Muscle layer of colon (tissue), 2 donors: ENCODE data around the gene OR1N2.
"Not testable (repeated sequence)": the region's sequence is repeated elsewhere in the genome, so short reads cannot be mapped to it uniquely, and the experiment has no call there.

Experiments used
- H3K27ac ChIP-seq: one replicate; pipeline ENCODE4 v1.7.0; 2013; ENCODE audit warnings: low read depth, mild to moderate bottlenecking, low read length, moderate library complexity
- H3K27me3 ChIP-seq, 2 donors: one replicate each; pipeline ENCODE4 v1.7.0; 2013; ENCODE audit warnings: low read length in 2 of 2, mild to moderate bottlenecking in 2 of 2; ENCODE audit not compliant: insufficient read depth in 2 of 2, control insufficient read depth in 1 of 2
- H3K36me3 ChIP-seq: one replicate; pipeline ENCODE4 v1.7.0; 2013; ENCODE audit warnings: mild to moderate bottlenecking, low read length; ENCODE audit not compliant: insufficient read depth
- H3K4me1 ChIP-seq: one replicate; pipeline ENCODE4 v1.7.0; 2013; ENCODE audit warnings: mild to moderate bottlenecking, low read length; ENCODE audit not compliant: insufficient read depth
- H3K4me3 ChIP-seq, 2 donors: one replicate each; pipeline ENCODE4 v1.7.0; 2013; ENCODE audit warnings: low read length in 2 of 2, low read depth in 1 of 2, mild to moderate bottlenecking in 1 of 2, moderate library complexity in 1 of 2
- H3K9ac ChIP-seq: one replicate; pipeline ENCODE4 v1.7.0; 2013; ENCODE audit warnings: low read length
- H3K9me3 ChIP-seq: one replicate; pipeline ENCODE4 v1.7.0; 2013; ENCODE audit warnings: mild to moderate bottlenecking, low read length
- donor health status: abdominal sarcoma.
- donor health status: Adenocarcinoma of cecum.

The OR1N2 gene

DNA sequence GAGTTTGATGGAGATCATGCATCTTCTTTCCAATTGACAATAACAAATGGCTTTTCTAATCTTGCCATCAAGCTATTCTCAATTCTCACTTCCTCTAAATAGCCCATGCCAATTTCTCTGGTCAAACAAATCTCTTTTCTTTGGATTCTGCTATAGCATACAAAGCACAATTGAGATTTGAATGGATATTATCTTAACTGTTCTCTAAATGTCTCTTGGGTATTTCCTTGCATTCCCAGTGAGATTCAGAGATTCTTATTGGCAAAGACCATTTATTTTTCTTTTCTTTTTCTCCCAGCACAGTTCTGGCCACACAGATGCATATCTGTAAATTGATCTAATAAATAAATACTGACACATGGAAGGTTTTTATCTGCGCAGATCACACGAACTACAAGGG is at the start of gene OR1N2:
TSS of gene OR1N2 (plus strand) at position 301 of the 400 bp plus-strand sequence. CDS start 100 bp downstream, outside the sequence.
- H3K9ac ChIP-seq = no peak within 1 kb of the TSS
- H3K4me1 ChIP-seq = no peaks in the 10 kb centered on the region
- no peak within 1 kb of the TSS for H3K27ac ChIP-seq
- H3K4me3 ChIP-seq = no peak within 1 kb of the TSS
- no peaks in the 10 kb centered on the region for H3K27me3 ChIP-seq
- H3K9me3 ChIP-seq = no peaks in the 10 kb centered on the region
- H3K36me3 ChIP-seq = no peaks in the 10 kb centered on the region

- Histone ChIP-seq H3K4me1 (no peaks in the 10 kb centered on the region), H3K9ac (no peak overlapping the region), H3K27ac (no peak overlapping the region), H3K36me3 (no peaks in the 10 kb centered on the region), H3K27me3 (no peaks in the 10 kb centered on the region), H3K9me3 (no peaks in the 10 kb centered on the region), H3K4me3 (no peak overlapping the region)
Observed at GRCh38 chr9:122506964-122507363, 45.9 kb upstream of the OR1N2 start.

DNA sequence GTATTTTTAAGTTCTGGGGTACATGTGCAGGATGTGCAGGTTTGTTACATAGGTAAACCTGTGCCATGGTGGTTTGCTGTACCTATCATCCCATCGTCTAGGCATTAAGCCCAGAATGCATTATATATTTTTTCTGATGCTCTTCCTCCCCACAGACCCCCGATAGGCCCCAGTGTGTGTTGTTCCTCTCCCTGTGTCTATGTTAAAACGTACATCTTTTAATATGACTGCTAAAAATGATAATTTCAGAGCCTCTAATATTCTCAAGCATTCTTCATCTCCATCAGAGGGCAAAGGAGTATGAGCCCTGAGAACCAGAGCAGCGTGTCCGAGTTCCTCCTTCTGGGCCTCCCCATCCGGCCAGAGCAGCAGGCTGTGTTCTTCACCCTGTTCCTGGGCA is 42.4 kb upstream of the OR1N2 start, which contains the start of gene OR1J2:
TSS of gene OR1J2 (plus strand) at position 301 of the 400 bp plus-strand sequence. CDS start at position 301, 0 bp downstream.
- Histone ChIP-seq H3K4me1 (no peaks in the 10 kb centered on the region), H3K9me3 (no peaks in the 10 kb centered on the region), H3K27ac (no peak within 1 kb of the TSS), H3K27me3 (no peaks in the 10 kb centered on the region), H3K4me3 (no peak within 1 kb of the TSS), H3K9ac (no peak within 1 kb of the TSS), H3K36me3 (no peaks in the 10 kb centered on the region)

DNA sequence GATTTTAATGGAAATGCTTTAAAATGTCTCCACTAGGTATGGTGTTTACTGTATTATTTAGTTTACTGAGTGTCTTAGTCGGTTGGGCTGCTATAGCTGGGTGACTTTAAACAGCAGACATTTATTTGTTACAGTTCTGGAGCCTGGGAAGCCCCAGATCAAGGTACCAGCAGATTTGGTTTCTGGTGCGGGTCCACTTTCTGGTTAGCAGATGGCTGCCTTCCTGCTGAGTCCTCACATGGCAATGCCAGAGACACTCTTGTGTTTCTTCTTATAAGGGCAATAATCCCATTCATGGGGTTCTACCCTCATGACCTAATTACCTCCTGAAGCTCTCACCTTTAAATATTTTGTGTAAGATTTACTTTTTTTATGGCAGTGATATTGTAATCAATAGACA is 34.7 kb upstream of the OR1N2 start:
- H3K27ac ChIP-seq = no peak overlapping the region
- no peaks in the 10 kb centered on the region for H3K27me3 ChIP-seq
- no peaks in the 10 kb centered on the region for H3K4me1 ChIP-seq
- H3K9ac ChIP-seq = no peak overlapping the region
- H3K9me3 ChIP-seq = no peaks in the 10 kb centered on the region
- no peaks in the 10 kb centered on the region for H3K36me3 ChIP-seq
- no peak overlapping the region for H3K4me3 ChIP-seq

- no peaks in the 10 kb centered on the region for H3K27me3 ChIP-seq
- no peak within 1 kb of the TSS for H3K4me3 ChIP-seq
- no peaks in the 10 kb centered on the region for H3K36me3 ChIP-seq
Observed at GRCh38 chr9:122518841-122519240, 34.1 kb upstream of the OR1N2 start, which contains the start of gene OR1J4. OR1J4 (plus strand) TSS chr9:122519141; CDS start chr9:122519141, 0 bp downstream.

DNA sequence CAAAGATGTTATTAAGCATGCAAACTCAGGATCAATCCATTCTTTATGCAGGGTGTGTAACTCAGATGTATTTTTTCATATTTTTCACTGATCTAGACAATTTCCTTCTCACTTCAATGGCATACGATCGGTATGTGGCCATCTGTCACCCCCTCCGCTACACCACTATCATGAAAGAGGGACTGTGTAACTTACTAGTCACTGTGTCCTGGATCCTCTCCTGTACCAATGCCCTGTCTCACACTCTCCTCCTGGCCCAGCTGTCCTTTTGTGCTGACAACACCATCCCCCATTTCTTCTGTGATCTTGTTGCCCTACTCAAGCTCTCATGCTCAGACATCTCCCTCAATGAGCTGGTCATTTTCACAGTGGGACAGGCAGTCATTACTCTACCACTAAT is 33.5 kb upstream of the OR1N2 start:
- Histone ChIP-seq H3K4me1 (no peaks in the 10 kb centered on the region), H3K9ac (no peak overlapping the region), H3K27ac (no peak overlapping the region), H3K4me3 (no peak overlapping the region), H3K36me3 (no peaks in the 10 kb centered on the region), H3K9me3 (no peaks in the 10 kb centered on the region), H3K27me3 (no peaks in the 10 kb centered on the region)

More at GRCh38 chr9:122518841-122519240, 34.1 kb upstream of the OR1N2 start, which contains the start of gene OR1J4:
- Histone ChIP-seq H3K27ac (no peak within 1 kb of the TSS), H3K9ac (no peak within 1 kb of the TSS), H3K4me1 (no peaks in the 10 kb centered on the region), H3K9me3 (no peaks in the 10 kb centered on the region)

GRCh38 chr9:122526602-122527001 is 26.3 kb upstream of the OR1N2 start:
- Histone ChIP-seq H3K4me3 (no peak overlapping the region), H3K9me3 (no peaks in the 10 kb centered on the region), H3K9ac (no peak overlapping the region), H3K27ac (no peak overlapping the region), H3K27me3 (no peaks in the 10 kb centered on the region), H3K4me1 (no peaks in the 10 kb centered on the region), H3K36me3 (no peaks in the 10 kb centered on the region)

GRCh38 chr9:122527193-122527592 is 25.7 kb upstream of the OR1N2 start, which contains the start of gene OR1N1:
OR1N1 (minus strand) TSS chr9:122527293; CDS start chr9:122527293, 0 bp downstream.
- no peak within 1 kb of the TSS for H3K4me3 ChIP-seq

GRCh38 chr9:122531157-122531556 is 21.8 kb upstream of the OR1N2 start:
- not testable (repeated sequence) for H3K9me3 ChIP-seq, H3K9ac ChIP-seq, H3K27ac ChIP-seq, H3K36me3 ChIP-seq, H3K27me3 ChIP-seq, H3K4me3 ChIP-seq, H3K4me1 ChIP-seq

More at GRCh38 chr9:122527193-122527592, 25.7 kb upstream of the OR1N2 start, which contains the start of gene OR1N1:
- no peaks in the 10 kb centered on the region for H3K27me3 ChIP-seq
- no peak within 1 kb of the TSS for H3K27ac ChIP-seq
- no peaks in the 10 kb centered on the region for H3K9me3 ChIP-seq
- H3K9ac ChIP-seq = no peak within 1 kb of the TSS
- no peaks in the 10 kb centered on the region for H3K36me3 ChIP-seq
- H3K4me1 ChIP-seq = no peaks in the 10 kb centered on the region

DNA sequence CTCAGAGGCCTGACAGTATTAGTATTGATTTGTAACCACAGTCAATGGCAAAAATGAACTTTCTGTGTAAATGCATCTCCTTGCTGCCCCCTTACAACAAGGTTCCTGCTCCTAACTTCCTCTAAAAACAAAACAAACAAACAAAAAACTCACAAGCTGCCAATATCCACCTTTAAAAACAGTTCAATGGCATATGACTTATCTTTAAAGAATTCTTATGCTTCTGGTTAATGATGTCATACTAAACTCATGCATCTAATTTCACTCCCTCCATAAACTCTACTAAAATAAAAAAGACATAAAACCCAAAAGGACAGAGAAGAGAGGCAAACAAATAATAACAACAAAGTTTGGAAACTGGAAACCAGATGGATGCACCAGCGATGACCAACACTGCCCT is 16.8 kb upstream of the OR1N2 start:
- no peaks in the 10 kb centered on the region for H3K4me1 ChIP-seq
- H3K4me3 ChIP-seq = no peak overlapping the region
- H3K27ac ChIP-seq = no peak overlapping the region
- H3K9me3 ChIP-seq = no peaks in the 10 kb centered on the region
- H3K36me3 ChIP-seq = no peaks in the 10 kb centered on the region
- H3K9ac ChIP-seq = no peak overlapping the region
- no peaks in the 10 kb centered on the region for H3K27me3 ChIP-seq

DNA sequence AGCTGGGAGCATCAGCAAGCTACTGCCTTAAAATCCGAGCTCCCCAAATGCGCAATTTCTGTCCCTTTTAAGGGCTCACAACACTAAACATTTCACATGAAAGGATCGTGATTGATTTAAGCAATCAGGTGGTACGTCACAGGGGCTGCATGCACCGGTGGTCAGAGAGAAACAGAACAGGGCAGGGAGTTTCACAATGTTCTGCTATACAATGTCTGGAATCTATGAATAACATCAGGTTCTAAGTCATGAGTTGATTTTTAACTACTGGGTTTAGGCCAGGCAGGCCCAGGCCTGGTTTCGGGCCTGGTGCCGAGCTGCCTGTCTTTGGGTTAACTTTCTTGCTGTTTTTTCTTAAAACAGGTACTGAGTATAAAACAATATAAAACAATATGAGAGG is 15.8 kb upstream of the OR1N2 start:
- not testable (repeated sequence) for H3K4me1 ChIP-seq, H3K9me3 ChIP-seq, H3K27me3 ChIP-seq, H3K9ac ChIP-seq, H3K36me3 ChIP-seq, H3K27ac ChIP-seq, H3K4me3 ChIP-seq

GRCh38 chr9:122538757-122539156 is 14.2 kb upstream of the OR1N2 start:
- H3K4me3 ChIP-seq = no peak overlapping the region
- no peaks in the 10 kb centered on the region for H3K36me3 ChIP-seq
- H3K4me1 ChIP-seq = no peaks in the 10 kb centered on the region
- no peaks in the 10 kb centered on the region for H3K9me3 ChIP-seq
- H3K27me3 ChIP-seq = no peaks in the 10 kb centered on the region
- H3K9ac ChIP-seq = no peak overlapping the region
- no peak overlapping the region for H3K27ac ChIP-seq
